Cardiac atrium fibroblast (primary cell): ENCODE measurements around the gene CTPS1. TPM values are rescaled to one million over a fixed set of nuclear protein-coding genes. Genes with fewer than 3 reads are reported as not detected.

ENCODE experiments used
- total RNA-seq: library from RNA; depleted of rRNA; stranded (reverse); fragments of >200 nt; gene quantifications from 2 replicates; pipeline ENCODE4 v1.2.3, GENCODE V29; 2015

Gene CTPS1, protein sequence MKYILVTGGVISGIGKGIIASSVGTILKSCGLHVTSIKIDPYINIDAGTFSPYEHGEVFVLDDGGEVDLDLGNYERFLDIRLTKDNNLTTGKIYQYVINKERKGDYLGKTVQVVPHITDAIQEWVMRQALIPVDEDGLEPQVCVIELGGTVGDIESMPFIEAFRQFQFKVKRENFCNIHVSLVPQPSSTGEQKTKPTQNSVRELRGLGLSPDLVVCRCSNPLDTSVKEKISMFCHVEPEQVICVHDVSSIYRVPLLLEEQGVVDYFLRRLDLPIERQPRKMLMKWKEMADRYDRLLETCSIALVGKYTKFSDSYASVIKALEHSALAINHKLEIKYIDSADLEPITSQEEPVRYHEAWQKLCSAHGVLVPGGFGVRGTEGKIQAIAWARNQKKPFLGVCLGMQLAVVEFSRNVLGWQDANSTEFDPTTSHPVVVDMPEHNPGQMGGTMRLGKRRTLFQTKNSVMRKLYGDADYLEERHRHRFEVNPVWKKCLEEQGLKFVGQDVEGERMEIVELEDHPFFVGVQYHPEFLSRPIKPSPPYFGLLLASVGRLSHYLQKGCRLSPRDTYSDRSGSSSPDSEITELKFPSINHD
- 14.6 and 16.4 TPM in 2 replicates for total RNA-seq

GRCh38 chr1:40979241-40980067 is at the start of gene CTPS1:
Gene CTPS1, plus strand, starts transcription at chr1:40979696. Its CDS starts 3,595 bp downstream, at chr1:40983291.

GRCh38 chr1:41021526-41022308 is 42.2 kb downstream of the CTPS1 start, which contains the start of gene SLFNL1:
Gene SLFNL1, minus strand, starts transcription at chr1:41021725. Its CDS starts 1,065 bp downstream, at chr1:41020660.

Other genes starting within 250 kb of the CTPS1 start
- under 0.01 TPM in 1 of 2 replicates, not detected in the other for gene KCNQ4, start 195.9 kb upstream of the CTPS1 start, total RNA-seq
- gene CITED4, start 117.3 kb upstream of the CTPS1 start, total RNA-seq, result 7.2 and 14.9 TPM in 2 replicates
- 0.16 and 0.90 TPM in 2 replicates for gene SLFNL1, start 42.0 kb downstream of the CTPS1 start, total RNA-seq